Myocyte (in vitro differentiated cells): Measurements from ENCODE around the gene NUP107. TPM values are rescaled to one million over a fixed set of nuclear protein-coding genes. Genes with fewer than 3 reads are reported as not detected.

Source experiments
- DNase-seq: peaks from one replicate; pipeline ENCODE4 v3.0.0-alpha.2; 2012; ENCODE audit warnings: low read depth
- total RNA-seq: library from RNA; depleted of rRNA; stranded (reverse); fragments of >200 nt; gene quantifications from 2 replicates; pipeline ENCODE4 v1.2.3, GENCODE V29; 2014

NUP107 gene
- total RNA-seq, 1 donor from 2014 or later: 43.8 TPM

GRCh38 chr12:68739891-68740290 lies 53.1 kb downstream of the NUP107 start:
- no peak for DNase-seq

GRCh38 chr12:68743356-68743755 lies 56.6 kb downstream of the NUP107 start:
- DNase-seq: peak; percentile 24

GRCh38 chr12:68745376-68745903 lies 58.7 kb downstream of the NUP107 start:
- DNase-seq: no peak

GRCh38 chr12:68745904-68746571 lies 59.3 kb downstream of the NUP107 start, which contains the start of gene SLC35E3:
Gene SLC35E3, plus strand, starts transcription at chr12:68746176. Its CDS starts 202 bp downstream, at chr12:68746378.
- DNase-seq: peak; percentile 96

GRCh38 chr12:68746572-68747180 lies 59.9 kb downstream of the NUP107 start:
- peak; percentile 86 for DNase-seq

GRCh38 chr12:68749443-68749842 lies 62.7 kb downstream of the NUP107 start:
- no peak for DNase-seq

- no peak for DNase-seq
Measured at GRCh38 chr12:68749861-68750260, 63.1 kb downstream of the NUP107 start.

- DNase-seq: no peak
Measured at GRCh38 chr12:68750506-68750905, 63.7 kb downstream of the NUP107 start.

GRCh38 chr12:68755536-68756243 lies 68.9 kb downstream of the NUP107 start:
- no peak for DNase-seq

- DNase-seq: no peak
Measured at GRCh38 chr12:68759852-68760251, 73.1 kb downstream of the NUP107 start.

GRCh38 chr12:68760806-68761441 lies 74.1 kb downstream of the NUP107 start:
- peak; percentile 85 for DNase-seq

GRCh38 chr12:68761442-68761812 lies 74.6 kb downstream of the NUP107 start:
- DNase-seq: peak; percentile 15

- DNase-seq: no peak
Measured at GRCh38 chr12:68761901-68762630, 75.3 kb downstream of the NUP107 start.

- DNase-seq: no peak
Measured at GRCh38 chr12:68762691-68763090, 75.9 kb downstream of the NUP107 start.

- no peak for DNase-seq
Measured at GRCh38 chr12:68765696-68766095, 78.9 kb downstream of the NUP107 start.

GRCh38 chr12:68766646-68767045 lies 79.9 kb downstream of the NUP107 start:
- no peak for DNase-seq

GRCh38 chr12:68767191-68767590 lies 80.4 kb downstream of the NUP107 start:
- no peak for DNase-seq

GRCh38 chr12:68768431-68768939 lies 81.7 kb downstream of the NUP107 start:
- DNase-seq: no peak

GRCh38 chr12:68769941-68770340 lies 83.2 kb downstream of the NUP107 start:
- no peak for DNase-seq

- DNase-seq: no peak
Measured at GRCh38 chr12:68771223-68771925, 84.6 kb downstream of the NUP107 start.
